BLaER1 treated with 17β-estradiol and CSF1 and Interleukin-3, amounts not matched to agents 10 nM and 100 nM (cell line): ENCODE data around the gene DNAJC7.

Experiments used
- H3K27ac ChIP-seq, 11 experiments: shearing (Covaris generic); formaldehyde crosslinking; 2 replicates each; pipeline ENCODE4 v1.8.1; 2022
- H3K27me3 ChIP-seq, 11 experiments: shearing (Covaris generic); formaldehyde crosslinking; 2 replicates each; pipeline ENCODE4 v1.8.1; 2022
- H3K36me3 ChIP-seq, 11 experiments: shearing (Covaris generic); formaldehyde crosslinking; 2 replicates each; pipeline ENCODE4 v1.8.1; 2022
- H3K4me1 ChIP-seq, 10 experiments: shearing (Covaris generic); formaldehyde crosslinking; 2 replicates each; pipeline ENCODE4 v1.8.1; 2022
- H3K4me2 ChIP-seq, 11 experiments: shearing (Covaris generic); formaldehyde crosslinking; 2 replicates each; pipeline ENCODE4 v1.8.1; 2022
- H3K4me3 ChIP-seq, 10 experiments: shearing (Covaris generic); formaldehyde crosslinking; 2 replicates each; pipeline ENCODE4 v1.8.1; 2022
- H3K9ac ChIP-seq, 11 experiments: shearing (Covaris generic); formaldehyde crosslinking; 2 replicates each; pipeline ENCODE4 v1.8.1; 2022
- H3K9me3 ChIP-seq, 11 experiments: shearing (Covaris generic); formaldehyde crosslinking; replicated peaks in 1 of 11; 2 replicates each; pipeline ENCODE4 v1.8.1; 2022
- H4K20me1 ChIP-seq, 11 experiments: shearing (Covaris generic); formaldehyde crosslinking; 2 replicates each; pipeline ENCODE4 v1.8.1; 2022
- Cebpa-rat ChIP-seq, 11 experiments: shearing (Covaris generic); IDR thresholded peaks; 2 replicates each; pipeline ENCODE4 v1.8.1; 2022

The DNAJC7 gene

DNA sequence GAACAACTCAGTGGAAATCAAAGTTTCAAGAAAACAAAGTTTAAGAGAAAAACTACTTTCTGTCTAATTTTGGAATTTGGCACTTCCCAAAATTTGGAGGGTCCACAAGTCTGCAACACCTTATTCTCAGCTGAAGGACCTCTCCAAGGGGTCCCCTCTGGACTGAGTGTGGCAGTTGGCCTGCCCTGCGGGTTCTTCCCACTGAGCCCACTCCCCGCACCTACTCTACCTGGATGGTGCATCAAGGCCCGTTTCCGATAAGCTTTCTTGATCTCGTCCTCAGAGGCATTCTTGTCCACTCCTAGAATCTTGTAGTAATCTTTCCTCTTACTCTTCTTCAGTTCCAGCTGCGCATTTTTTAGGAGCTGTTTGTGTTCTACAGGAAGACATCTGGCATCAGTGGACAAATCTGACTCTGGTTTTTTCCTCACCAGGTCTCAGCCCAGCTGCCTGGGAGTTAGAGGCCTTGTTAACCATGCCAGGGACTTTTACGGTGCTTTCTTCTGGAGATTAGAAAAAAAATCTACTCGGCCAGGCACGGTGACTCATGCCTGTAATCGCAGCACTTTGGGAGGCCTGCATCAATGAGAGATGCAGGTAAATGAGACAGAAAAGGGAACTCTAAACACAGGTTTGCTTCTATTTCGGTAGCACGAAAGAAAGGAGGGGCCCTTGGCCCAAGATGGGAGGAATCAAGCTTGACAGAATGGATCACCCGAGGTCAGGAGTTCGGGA is 35.0 kb downstream of the DNAJC7 start:
- peaks cover 96 to 100% (median 98%) of the 10 kb centered on the region in 11 experiments for H3K36me3 ChIP-seq
- no peaks in the 10 kb centered on the region for H3K27me3 ChIP-seq
- no peak overlapping the region for H3K9ac ChIP-seq
- H3K4me2 ChIP-seq, result no peak overlapping the region
- no peaks in the 10 kb centered on the region for H3K9me3 ChIP-seq
- H3K4me1 ChIP-seq, result peaks cover under 1 to 12% (median 6%) of the 10 kb centered on the region in 10 experiments; a peak in 18 of 20 replicates
- no peak overlapping the region for H3K27ac ChIP-seq
- H3K4me3 ChIP-seq, result no peak overlapping the region
- no peak for TF ChIP-seq Cebpa-rat (IDR thresholded peaks at IDR 0.05)
- H4K20me1 ChIP-seq, result peaks cover 6 to 61% (median 18%) of the 10 kb centered on the region in 11 experiments; a peak in 16 of 22 replicates

DNA sequence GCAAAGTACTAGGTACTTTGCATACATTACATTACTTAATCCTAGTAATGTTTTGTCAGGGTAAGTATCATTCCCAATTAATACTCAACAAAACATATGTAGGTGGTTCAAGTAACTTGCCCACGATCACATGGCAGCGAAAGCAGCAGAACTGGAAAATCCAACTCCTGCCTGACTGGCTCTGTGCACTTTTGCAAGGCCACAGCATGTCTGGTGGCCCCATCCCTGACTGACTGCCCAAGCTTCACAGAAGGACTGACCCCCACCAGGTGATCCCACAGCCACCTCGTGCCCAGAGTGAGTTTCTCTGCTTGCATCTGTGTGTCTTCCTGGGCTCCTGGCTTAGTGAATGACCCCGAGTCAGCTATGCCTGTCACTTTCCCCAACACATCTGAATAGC is 39.2 kb downstream of the DNAJC7 start:
- H3K4me3 ChIP-seq, result no peak overlapping the region
- H4K20me1 ChIP-seq, result peaks cover 32 to 78% (median 53%) of the 10 kb centered on the region in 11 experiments
- no peaks in the 10 kb centered on the region for H3K9me3 ChIP-seq
- H3K36me3 ChIP-seq, result peaks cover 96 to 100% (median 98%) of the 10 kb centered on the region in 11 experiments
- TF ChIP-seq Cebpa-rat (IDR thresholded peaks at IDR 0.05), result no peak
- H3K27me3 ChIP-seq, result no peaks in the 10 kb centered on the region
- H3K27ac ChIP-seq, result no peak overlapping the region
- H3K9ac ChIP-seq, result peak overlapping the region in 2 of 11 experiments; percentile 34 to 44; a peak in 1 of 22 replicates
- no peak overlapping the region; a peak in 1 of 22 replicates for H3K4me2 ChIP-seq
- peaks cover 26 to 50% (median 39%) of the 10 kb centered on the region in 10 experiments for H3K4me1 ChIP-seq

DNA sequence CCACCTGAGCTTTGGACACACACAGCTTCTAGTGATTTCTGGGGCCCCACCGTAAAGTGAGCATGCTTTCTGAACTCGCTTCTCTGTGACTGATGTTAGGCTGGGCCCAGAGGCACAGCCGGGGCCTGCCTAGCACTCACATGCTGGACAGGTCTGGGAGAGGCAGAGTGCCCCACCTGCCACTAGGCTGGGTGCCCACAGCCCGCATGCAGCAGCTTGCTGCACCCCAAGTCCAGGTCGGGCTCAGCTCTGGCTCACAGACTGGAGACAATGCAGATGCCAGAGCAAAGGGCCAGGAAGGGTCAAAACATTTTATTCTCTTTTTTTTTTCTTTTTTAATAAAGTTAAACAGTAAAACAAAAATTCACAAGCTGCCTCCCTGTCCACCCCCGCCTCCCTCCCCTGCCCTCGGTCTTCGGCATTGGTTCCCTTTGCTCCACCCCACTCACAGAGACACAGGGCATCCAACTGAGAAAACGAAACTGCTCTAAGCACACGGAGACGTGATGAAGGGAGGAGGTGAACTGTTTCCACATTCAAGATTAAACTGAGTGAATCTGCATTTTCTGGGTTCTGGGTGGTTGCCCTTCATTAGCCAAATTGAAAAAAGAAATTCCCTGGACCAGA is 41.0 kb downstream of the DNAJC7 start:
- Histone ChIP-seq H4K20me1 (peaks cover 49 to 87% (median 70%) of the 10 kb centered on the region in 11 experiments), H3K4me3 (no peak overlapping the region), H3K4me2 (peak overlapping the region; percentile 5 to 75 (median 46); a peak in 20 of 22 replicates), H3K9ac (peak overlapping the region in 10 of 11 experiments; percentile 26 to 70 (median 46); a peak in 17 of 22 replicates), H3K27ac (peak overlapping the region in 8 of 11 experiments; percentile 29 to 69 (median 53); a peak in 17 of 22 replicates), H3K4me1 (peaks cover 41 to 68% (median 56%) of the 10 kb centered on the region in 10 experiments), H3K27me3 (no peaks in the 10 kb centered on the region), H3K36me3 (peaks cover 94 to 100% (median 98%) of the 10 kb centered on the region in 11 experiments), H3K9me3 (no peaks in the 10 kb centered on the region)
- no peak for TF ChIP-seq Cebpa-rat (IDR thresholded peaks at IDR 0.05)

DNA sequence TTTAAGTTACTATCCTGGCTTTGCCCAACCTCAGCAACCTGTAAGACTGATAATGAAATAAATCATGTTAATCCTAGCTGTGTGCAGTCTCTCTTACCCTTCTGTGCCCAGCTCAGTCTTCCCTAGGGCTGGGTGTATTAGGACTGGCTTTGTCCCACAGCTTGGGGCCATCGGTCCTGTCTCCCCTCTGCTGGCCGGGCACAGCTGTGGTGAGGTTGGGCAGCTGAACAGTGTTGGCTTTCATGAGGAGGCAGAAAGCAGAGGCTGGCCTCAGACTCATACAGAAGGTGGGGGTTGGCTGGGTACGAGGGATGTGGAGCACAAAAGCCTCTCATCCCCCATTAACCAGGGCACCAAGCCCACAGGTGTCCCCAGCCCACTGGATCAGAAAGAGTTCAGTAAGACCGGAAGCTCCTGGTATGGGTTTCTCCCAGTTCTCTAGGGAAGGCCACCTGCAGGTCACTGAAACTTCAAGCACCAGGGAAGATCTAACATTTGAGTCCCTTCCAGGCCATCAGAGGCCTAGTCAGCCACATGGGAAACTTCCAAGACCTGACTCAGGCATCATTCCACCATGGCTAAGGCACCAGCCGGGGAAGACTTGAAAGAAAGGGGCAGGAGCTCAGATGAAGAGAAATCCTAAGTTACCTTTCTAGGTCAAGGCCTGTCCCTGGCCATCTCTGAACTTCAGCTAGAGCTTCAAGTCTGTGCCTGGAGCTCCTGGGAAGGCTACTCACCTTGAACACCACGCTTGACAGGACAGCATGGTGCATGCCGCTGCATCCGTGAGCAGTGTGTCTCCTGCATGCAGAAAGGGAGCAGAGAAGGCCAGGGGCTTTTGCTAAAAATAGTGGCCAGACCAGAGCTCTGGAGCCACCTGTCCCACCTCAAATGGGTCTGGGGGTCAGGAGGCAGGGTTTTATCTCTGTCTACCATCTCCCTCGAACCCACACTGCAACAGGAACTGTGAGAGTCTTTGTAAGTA is 41.8 kb downstream of the DNAJC7 start:
- H3K4me2 ChIP-seq, result peak overlapping the region in 2 of 11 experiments; percentile 54 to 60; a peak in 3 of 22 replicates
- peaks cover 50 to 76% (median 64%) of the 10 kb centered on the region in 10 experiments for H3K4me1 ChIP-seq
- H3K27me3 ChIP-seq, result no peaks in the 10 kb centered on the region
- peaks cover 57 to 88% (median 77%) of the 10 kb centered on the region in 11 experiments for H4K20me1 ChIP-seq
- TF ChIP-seq Cebpa-rat (IDR thresholded peaks at IDR 0.05), result no peak
- H3K9me3 ChIP-seq, result no peaks in the 10 kb centered on the region
- H3K36me3 ChIP-seq, result peaks cover 90 to 100% (median 98%) of the 10 kb centered on the region in 11 experiments
- H3K27ac ChIP-seq, result peak overlapping the region in 5 of 11 experiments; percentile 15 to 65 (median 58); a peak in 7 of 22 replicates
- no peak overlapping the region for H3K4me3 ChIP-seq
- peak overlapping the region in 4 of 11 experiments; percentile 17 to 52 (median 32); a peak in 8 of 22 replicates for H3K9ac ChIP-seq

DNA sequence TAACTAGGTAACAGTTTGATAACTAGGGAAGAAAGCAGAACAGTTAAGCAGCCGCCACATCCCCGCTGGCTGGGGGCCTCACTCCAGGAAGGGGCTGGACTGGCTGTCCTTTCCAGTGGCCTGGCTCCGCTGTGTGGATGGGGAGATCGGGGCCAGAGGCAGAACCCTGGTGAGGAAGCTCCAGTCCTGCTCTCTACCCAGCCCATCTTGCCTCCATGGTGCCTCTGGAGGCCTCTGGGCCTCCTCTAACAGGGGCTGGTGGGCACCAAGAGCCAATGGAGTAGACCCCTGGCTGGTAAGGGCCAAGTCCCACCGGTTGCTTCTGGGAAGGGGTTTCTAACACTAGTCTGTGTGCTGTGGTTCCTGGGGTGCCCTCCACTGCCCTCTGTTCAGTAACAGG is 42.6 kb downstream of the DNAJC7 start:
- peak overlapping the region in 2 of 11 experiments; percentile 11 to 38; a peak in 5 of 22 replicates for H3K27ac ChIP-seq
- no peak overlapping the region for H3K4me2 ChIP-seq
- TF ChIP-seq Cebpa-rat (IDR thresholded peaks at IDR 0.05), result no peak
- H3K4me1 ChIP-seq, result peaks cover 55 to 84% (median 71%) of the 10 kb centered on the region in 10 experiments
- H3K9ac ChIP-seq, result peak overlapping the region in 4 of 11 experiments; percentile 18 to 31 (median 29); a peak in 2 of 22 replicates
- H3K9me3 ChIP-seq, result no peaks in the 10 kb centered on the region
- H3K36me3 ChIP-seq, result peaks cover 90 to 100% (median 98%) of the 10 kb centered on the region in 11 experiments
- no peak overlapping the region for H3K4me3 ChIP-seq
- H4K20me1 ChIP-seq, result peaks cover 62 to 91% (median 85%) of the 10 kb centered on the region in 11 experiments
- no peaks in the 10 kb centered on the region for H3K27me3 ChIP-seq

DNA sequence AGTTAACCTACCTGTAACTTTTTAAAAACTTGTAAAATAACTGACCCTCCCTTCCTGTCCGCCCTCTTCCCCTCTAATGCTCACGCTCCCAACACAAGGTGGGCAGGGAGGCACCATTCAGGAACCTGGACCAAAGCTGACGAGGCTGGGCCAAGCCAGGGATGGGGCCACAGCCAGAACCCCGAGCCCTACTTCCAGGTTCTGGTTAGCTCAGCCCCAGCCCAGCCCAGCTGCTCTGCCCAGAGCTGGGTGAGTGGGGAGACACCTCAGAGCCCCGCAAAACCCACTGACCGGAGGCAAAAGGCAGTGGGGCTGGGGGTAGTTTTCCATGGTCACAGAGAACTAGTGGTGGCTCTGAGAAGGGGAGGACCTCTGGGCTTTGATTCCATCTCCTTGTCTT is 43.2 kb downstream of the DNAJC7 start:
- Histone ChIP-seq H3K4me2 (peak overlapping the region in 4 of 11 experiments; percentile 6 to 85 (median 60); a peak in 4 of 22 replicates), H3K9me3 (no peaks in the 10 kb centered on the region), H4K20me1 (peaks cover 68 to 97% (median 91%) of the 10 kb centered on the region in 11 experiments), H3K4me1 (peaks cover 55 to 90% (median 78%) of the 10 kb centered on the region in 10 experiments), H3K4me3 (no peak overlapping the region), H3K9ac (peak overlapping the region in 4 of 11 experiments; percentile 29 to 44 (median 37); a peak in 2 of 22 replicates), H3K36me3 (peaks cover 93 to 100% (median 99%) of the 10 kb centered on the region in 11 experiments), H3K27me3 (no peaks in the 10 kb centered on the region), H3K27ac (peak overlapping the region in 2 of 11 experiments; percentile 13 to 38; a peak in 3 of 22 replicates)
- TF ChIP-seq Cebpa-rat (IDR thresholded peaks at IDR 0.05), result no peak

- Histone ChIP-seq H3K9me3 (no peaks in the 10 kb centered on the region), H3K36me3 (peaks cover 93 to 100% (median 99%) of the 10 kb centered on the region in 11 experiments), H3K4me3 (peak overlapping the region in 2 of 10 experiments; percentile 0 to 9; a peak in 1 of 20 replicates), H3K4me2 (peak overlapping the region; percentile 56 to 85 (median 74)), H4K20me1 (peaks cover 73 to 100% (median 97%) of the 10 kb centered on the region in 11 experiments), H3K27ac (peak overlapping the region in 9 of 11 experiments; percentile 24 to 62 (median 40); a peak in 15 of 22 replicates), H3K4me1 (peaks cover 55 to 96% (median 84%) of the 10 kb centered on the region in 10 experiments), H3K9ac (peak overlapping the region; percentile 35 to 62 (median 49); a peak in 19 of 22 replicates), H3K27me3 (no peaks in the 10 kb centered on the region)
- no peak for TF ChIP-seq Cebpa-rat (IDR thresholded peaks at IDR 0.05)
Measured at GRCh38 chr17:41973408-41973811, 43.8 kb downstream of the DNAJC7 start.
